Progenitor cell of endocrine pancreas (in vitro differentiated cells): ENCODE data around the gene FBXO24. TPM values are rescaled to one million over a fixed set of nuclear protein-coding genes. Genes with fewer than 3 reads are reported as not detected.

ENCODE experiments used
- DNase-seq: peaks from one replicate; pipeline ENCODE4 v3.0.0; 2021; ENCODE audit warnings: low spot score; ENCODE audit not compliant: unreplicated experiment
- H3K27ac Mint-ChIP-seq: 2 replicates; pipeline ENCODE4 v1.8.0; 2021; ENCODE audit warnings: mild to moderate bottlenecking, moderate library complexity, mixed read lengths
- H3K27me3 Mint-ChIP-seq: 2 replicates; pipeline ENCODE4 v1.8.0; 2021; ENCODE audit warnings: mixed read lengths
- H3K36me3 Mint-ChIP-seq: 2 replicates; pipeline ENCODE4 v1.8.0; 2022; ENCODE audit warnings: mixed read lengths; ENCODE audit not compliant: insufficient read depth
- H3K4me1 Mint-ChIP-seq: 2 replicates; pipeline ENCODE4 v1.8.0; 2021; ENCODE audit warnings: low read depth, mixed read lengths
- H3K4me3 Mint-ChIP-seq: 2 replicates; pipeline ENCODE4 v1.8.0; 2021; ENCODE audit warnings: low read depth, mild to moderate bottlenecking, moderate library complexity, mixed read lengths
- H3K9me3 Mint-ChIP-seq: 2 replicates; pipeline ENCODE4 v1.8.0; 2021; ENCODE audit warnings: low read depth, mixed read lengths
- total RNA-seq: library from RNA; stranded (reverse); gene quantifications from 2 replicates; pipeline ENCODE4 v1.2.1, GENCODE V29; 2021
- TF ChIP-seq, protein P1 (sequence below): fragments of 200-600 bp; sonication (generic); IDR thresholded peaks from one replicate; pipeline ENCODE4 v1.5.0; 2021; ENCODE audit warnings: antibody characterized with exemption, mild to moderate bottlenecking; ENCODE audit not compliant: unreplicated experiment

The FBXO24 gene
- total RNA-seq, 1 donor from 2014 or later, result 0.41 TPM

DNA sequence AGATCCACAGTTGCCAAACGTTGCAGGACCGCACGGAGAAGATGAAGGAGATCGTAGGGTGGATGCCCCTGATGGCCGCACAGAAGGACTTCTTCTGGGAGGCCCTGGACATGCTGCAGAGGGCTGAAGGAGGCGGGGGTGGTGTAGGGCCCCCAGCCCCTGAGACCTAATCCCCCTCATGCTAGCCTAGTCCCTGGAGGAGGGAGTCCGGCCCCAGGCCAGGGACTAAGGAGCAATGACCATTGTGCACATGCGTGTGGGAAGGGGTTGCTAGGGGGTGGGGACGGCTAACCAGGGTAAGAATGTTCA is 14.6 kb downstream of the FBXO24 start:
- DNase-seq, result no peak
- no peaks in the 10 kb centered on the region for H3K9me3 Mint-ChIP-seq
- H3K27ac Mint-ChIP-seq, result no peak overlapping the region
- no peak overlapping the region for H3K4me3 Mint-ChIP-seq
- peaks cover 17% of the 10 kb centered on the region for H3K27me3 Mint-ChIP-seq
- TF ChIP-seq, protein P1, sequence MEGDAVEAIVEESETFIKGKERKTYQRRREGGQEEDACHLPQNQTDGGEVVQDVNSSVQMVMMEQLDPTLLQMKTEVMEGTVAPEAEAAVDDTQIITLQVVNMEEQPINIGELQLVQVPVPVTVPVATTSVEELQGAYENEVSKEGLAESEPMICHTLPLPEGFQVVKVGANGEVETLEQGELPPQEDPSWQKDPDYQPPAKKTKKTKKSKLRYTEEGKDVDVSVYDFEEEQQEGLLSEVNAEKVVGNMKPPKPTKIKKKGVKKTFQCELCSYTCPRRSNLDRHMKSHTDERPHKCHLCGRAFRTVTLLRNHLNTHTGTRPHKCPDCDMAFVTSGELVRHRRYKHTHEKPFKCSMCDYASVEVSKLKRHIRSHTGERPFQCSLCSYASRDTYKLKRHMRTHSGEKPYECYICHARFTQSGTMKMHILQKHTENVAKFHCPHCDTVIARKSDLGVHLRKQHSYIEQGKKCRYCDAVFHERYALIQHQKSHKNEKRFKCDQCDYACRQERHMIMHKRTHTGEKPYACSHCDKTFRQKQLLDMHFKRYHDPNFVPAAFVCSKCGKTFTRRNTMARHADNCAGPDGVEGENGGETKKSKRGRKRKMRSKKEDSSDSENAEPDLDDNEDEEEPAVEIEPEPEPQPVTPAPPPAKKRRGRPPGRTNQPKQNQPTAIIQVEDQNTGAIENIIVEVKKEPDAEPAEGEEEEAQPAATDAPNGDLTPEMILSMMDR, result no peak
- H3K4me1 Mint-ChIP-seq, result peaks cover 16% of the 10 kb centered on the region
- no peaks in the 10 kb centered on the region for H3K36me3 Mint-ChIP-seq

- Mint-ChIP-seq H3K4me1 (peaks cover 16% of the 10 kb centered on the region), H3K36me3 (no peaks in the 10 kb centered on the region), H3K27me3 (peaks cover 28% of the 10 kb centered on the region), H3K27ac (peak overlapping the region; percentile 90), H3K9me3 (no peaks in the 10 kb centered on the region), H3K4me3 (peak overlapping the region; percentile 69)
- TF ChIP-seq, protein P1, result no peak
- no peak for DNase-seq
These were observed 17.0 kb downstream of the FBXO24 start for GRCh38 chr7:100602889-100603725.

DNA sequence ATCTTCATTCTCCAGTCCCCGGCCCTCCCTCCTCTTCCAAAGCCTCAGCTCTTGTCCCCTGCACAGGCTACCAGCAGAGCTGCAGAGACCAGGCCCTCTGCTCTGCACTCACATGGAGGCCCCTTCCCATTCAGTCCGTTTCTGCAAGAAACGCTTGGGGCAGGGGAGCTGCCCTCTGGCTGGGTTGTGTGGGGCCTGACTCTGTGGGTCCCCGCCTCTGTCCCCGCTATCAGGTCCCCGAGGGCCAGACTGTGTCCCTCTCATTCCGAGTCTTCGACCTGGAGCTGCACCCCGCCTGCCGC is 17.5 kb downstream of the FBXO24 start:
- Mint-ChIP-seq H3K27me3 (peaks cover 25% of the 10 kb centered on the region), H3K36me3 (no peaks in the 10 kb centered on the region)

GRCh38 chr7:100604028-100604975 is 18.2 kb downstream of the FBXO24 start:
- Mint-ChIP-seq H3K4me1 (peaks cover 16% of the 10 kb centered on the region), H3K4me3 (peak overlapping the region; percentile 69), H3K27ac (peak overlapping the region; percentile 90), H3K36me3 (no peaks in the 10 kb centered on the region), H3K27me3 (peaks cover 25% of the 10 kb centered on the region), H3K9me3 (no peaks in the 10 kb centered on the region)
- peak; percentile 49 for DNase-seq
- TF ChIP-seq, protein P1, result peak; percentile 56

More for the DNA sequence above, 17.5 kb downstream of the FBXO24 start:
- Mint-ChIP-seq H3K27ac (peak overlapping the region; percentile 90), H3K4me3 (peak overlapping the region; percentile 69), H3K4me1 (peaks cover 16% of the 10 kb centered on the region), H3K9me3 (no peaks in the 10 kb centered on the region)
- DNase-seq, result no peak
- TF ChIP-seq, protein P1, result no peak
